GM21786 (cell line): Measurements from ENCODE around the gene SLC19A1.
"Not testable (repeated sequence)": the region's sequence is repeated elsewhere in the genome, so short reads cannot be mapped to it uniquely, and the experiment has no call there.

Source experiments
- ATAC-seq: cut with Tn5 transposase; IDR thresholded peaks from one replicate; pipeline ENCODE4 v1.9.1; 2021; ENCODE audit not compliant: unreplicated experiment

The SLC19A1 gene

DNA sequence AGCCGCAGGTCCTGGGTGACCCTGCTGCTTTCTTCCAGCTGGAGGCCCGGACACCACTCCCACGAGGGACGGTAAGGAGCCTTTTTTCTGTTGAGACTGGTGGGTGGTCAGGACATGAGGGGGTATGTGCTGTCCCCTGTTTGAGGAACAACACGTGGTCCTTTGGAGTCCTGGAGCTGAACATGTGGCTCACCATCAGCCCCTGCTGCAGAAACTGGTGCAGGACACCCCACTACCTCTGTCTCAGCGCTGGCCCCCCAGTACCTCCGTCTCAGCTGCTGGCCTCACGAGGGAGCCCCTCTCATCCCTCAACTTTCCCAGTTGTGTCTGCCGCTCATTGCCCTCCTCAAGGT, 34.7 kb downstream of the SLC19A1 start:
- no peak for ATAC-seq

DNA sequence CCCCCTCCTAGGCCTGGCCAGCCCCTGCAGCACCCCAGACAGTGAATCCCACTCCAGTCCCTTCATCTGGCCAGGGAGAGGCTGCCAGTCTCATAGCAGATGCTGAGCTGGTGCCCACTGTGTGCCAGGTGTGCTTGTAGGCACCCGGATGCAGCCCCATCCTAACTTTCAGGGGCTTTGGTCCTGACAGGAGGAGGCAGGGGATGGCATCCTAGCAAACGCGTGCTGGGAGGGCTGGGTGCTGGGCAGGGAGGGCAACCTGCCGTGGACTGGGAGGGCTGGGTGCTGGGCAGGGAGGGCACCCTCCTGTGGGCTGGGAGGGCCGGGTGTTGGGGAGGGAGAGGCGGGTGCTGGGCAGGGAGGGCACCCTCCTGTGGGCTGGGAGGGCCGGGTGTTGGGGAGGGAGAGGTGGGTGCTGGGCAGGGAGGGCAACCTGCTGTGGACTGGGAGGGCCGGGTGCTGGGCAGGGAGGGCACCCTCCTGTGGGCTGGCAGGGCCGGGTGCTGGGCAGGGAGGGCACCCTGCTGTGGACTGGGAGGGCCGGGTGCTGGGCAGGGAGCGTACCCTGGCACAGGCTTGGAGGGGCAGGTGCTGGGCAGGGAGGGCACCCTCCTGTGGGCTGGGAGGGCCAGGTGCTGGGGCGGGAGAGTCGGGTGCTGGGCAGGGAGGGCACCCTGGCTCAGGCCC, 35.3 kb downstream of the SLC19A1 start:
- no peak for ATAC-seq

DNA sequence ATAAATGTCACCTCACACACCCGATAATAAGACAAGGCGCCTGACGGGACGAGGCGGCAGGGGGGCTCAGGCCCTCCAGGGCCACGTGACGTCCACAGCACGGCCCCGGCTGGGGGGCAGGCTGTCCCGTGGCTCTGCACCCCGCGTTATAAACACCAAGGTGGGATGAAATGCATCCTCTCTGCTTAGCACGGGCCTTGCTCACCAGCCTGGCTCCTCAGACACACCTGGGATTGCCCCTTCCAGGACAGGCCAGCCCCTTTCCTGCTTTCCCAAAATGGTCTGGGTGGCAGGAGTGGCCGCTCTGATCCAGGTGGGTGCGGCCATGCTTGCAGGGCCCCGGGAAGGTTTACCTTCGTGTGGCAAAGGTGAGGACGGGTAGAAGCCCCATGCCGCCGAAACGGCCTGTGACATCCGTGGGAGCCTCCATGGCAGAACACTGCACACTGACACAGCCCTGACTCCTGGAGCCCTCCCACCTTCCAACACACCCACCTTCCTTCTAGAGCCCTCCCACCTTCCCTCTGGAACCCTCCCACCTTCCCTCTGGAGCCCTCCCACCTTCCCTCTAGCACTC, 35.9 kb downstream of the SLC19A1 start:
- no peak for ATAC-seq

DNA sequence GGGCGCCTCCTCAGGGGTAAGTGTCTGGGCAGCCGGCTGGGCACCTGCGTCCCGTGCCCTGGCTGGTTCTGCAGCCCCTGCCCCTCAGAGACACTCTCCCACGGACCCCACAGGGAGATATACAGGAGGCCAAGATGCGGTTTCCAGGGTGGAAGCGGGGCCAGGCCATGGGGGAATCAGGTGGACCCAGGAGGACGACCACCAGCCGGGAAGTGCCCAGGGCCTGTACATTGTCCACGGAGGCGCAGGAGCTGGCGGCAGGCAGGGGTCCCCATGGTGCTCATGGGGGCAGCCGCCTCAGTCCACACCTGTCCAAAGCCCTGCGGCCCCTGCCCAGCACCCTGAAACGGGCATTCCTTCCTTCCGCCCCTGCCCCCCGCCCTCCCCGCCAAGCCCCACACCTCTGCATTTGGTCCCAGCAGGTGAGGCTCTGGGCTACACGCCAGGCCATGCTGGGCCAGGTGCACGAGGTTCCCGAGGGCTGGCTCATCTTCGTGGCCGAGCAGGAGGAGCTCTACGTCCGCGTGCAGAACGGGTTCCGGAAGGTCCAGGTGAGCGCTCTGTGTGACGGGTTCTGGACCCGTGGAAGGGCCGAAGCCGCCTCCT, 36.7 kb downstream of the SLC19A1 start:
- no peak for ATAC-seq

DNA sequence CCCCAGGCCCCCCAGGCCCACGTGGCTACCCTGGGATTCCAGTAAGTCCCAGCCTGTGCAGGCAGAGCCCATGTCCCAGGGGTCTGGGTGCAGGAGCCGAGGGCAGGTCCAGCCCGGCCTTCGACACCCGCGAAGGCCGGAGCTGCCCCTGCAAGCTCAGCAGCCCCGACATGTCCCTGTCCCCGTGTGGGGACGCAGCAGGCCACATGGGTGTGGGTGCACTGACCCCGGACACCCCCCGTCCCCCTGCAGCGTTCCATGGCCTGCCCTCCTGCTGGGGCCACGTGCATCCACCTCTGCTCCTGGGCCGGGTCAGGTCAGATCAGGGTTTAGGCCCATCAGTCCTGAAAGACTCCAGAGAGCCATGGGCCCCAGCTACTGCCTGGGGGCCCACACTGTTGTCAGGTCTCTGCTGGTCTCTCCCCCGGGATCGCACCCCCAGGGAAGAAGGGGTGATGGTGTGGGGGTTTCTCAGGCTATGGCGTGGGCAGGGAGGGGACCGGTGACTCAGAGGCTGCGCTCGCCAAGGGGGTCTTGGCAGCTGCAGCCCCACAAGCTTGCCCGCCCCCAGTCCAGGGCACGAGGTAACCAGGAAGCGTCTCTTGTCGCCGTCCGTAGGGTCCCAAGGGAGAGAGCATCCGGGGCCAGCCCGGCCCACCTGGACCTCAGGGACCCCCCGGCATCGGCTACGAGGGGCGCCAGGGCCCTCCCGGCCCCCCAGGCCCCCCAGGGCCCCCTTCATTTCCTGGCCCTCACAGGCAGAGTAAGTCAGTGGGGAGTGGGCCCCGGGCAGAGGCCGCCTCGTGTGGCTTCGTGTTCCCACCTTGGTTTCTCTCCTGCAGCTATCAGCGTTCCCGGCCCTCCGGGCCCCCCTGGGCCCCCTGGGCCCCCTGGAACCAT, 37.5 kb downstream of the SLC19A1 start:
- ATAC-seq = no peak

DNA sequence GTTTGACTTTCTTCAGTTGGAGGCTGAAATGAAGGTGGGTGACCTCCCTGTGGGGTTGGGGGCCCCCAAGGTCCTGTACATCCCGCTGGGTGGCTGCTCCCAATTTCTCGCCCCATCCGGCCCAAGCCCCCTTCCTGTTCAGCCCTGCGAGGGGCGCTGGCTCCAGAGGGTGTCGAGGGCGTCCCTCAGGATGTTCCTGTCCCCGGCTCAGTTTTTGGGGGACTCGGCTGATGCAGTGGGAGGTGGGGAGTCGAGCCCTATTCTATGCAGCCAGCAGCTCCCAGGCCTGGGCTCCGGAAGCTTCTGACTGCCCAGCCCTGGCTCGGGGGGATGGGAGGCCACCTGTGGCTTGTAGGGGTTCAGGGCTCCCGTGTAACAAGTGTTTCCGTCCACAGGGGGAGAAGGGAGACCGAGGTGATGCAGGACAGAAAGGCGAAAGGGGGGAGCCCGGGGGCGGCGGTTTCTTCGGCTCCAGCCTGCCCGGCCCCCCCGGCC, 38.2 kb downstream of the SLC19A1 start:
- no peak for ATAC-seq

DNA sequence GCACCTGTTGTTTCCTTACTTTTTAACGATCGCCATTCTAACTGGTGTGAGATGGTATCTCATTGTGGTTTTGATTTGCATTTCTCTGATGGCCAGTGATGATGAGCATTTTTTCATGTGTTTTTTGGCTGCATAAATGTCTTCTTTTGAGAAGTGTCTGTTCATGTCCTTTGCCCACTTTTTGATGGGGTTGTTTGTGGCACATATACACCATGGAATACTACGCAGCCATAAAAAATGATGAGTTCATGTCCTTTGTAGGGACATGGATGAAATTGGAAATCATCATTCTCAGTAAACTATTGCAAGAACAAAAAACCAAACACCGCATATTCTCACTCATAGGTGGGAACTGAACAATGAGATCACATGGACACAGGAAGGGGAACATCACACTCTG, 39.0 kb downstream of the SLC19A1 start:
- not testable (repeated sequence) for ATAC-seq

DNA sequence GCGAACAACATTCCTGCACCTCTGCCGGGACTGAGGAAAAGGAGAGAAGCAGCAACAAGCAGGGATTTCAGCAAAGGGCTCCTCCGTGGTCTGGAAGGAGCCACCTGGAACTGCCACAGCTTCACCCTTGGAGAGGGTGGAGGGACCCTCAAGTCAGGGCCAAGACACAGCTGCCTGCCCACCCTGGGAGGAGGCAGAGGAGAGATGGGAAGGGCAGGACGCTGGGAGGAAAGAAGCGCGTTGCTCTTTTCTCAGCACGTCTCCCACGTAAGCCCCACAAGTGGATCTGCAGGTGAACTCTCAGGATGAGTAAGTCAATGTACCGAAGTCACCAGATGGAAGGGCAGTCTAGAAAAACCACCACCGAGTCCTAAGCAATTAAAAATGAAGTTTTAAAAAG, 39.6 kb downstream of the SLC19A1 start:
- ATAC-seq = no peak

DNA sequence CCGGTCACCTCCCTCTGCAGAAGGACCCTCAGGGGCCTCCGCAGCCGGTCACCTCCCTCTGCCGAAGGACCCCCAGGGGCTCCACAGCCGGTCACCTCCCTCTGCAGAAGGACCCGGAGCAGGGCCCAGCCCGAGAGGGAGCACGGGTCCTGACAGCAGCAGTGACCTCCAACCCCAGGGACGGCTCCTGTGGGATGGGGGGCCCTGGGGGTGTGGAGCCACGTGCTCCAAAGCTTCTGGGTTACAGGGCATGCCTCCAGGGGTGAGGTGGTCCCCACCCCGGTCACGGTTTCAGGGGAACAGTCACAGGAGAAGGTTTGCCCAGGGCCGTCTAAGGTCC, 40.3 kb downstream of the SLC19A1 start:
- no peak for ATAC-seq

DNA sequence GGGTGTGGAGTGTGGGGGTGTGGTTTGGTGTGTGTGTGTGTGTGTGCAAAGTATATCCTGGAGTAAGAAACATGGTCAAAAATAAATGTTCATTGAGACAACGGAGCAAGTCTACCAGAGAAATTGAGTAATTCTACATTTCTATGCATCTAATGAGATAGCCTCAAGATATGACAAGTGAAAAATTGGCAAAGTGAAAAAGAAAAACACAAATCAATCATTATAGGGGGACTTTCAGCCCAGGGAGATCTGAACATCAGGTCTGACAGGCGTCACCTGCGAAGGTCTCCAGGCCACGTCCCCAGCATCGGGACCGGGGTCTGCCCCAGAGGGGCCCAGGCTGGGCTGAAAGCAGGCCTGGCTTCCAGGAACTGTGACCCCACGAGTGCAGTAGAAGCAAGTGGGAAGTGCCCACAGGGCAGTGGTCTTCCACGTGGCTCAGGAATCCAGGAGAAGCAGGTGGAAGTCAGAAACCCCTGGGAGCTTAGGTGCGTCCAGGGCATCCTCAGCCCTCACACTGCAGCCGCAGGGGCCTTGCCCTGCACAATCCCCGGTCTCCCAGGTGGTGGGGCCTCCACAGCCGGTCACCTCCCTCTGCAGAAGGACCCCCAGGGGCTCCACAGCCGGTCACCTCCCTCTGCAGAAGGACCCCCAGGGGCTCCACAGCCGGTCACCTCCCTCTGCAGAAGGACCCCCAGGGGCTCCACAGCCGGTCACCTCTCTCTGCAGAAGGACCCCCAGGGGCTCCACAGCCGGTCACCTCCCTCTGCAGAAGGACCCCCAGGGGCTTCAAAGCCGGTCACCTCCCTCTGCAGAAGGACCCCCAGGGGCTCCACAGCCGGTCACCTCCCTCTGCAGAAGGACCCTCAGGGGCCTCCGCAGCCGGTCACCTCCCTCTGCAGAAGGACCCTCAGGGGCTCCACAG, 40.9 kb downstream of the SLC19A1 start:
- ATAC-seq = not testable (repeated sequence)

DNA sequence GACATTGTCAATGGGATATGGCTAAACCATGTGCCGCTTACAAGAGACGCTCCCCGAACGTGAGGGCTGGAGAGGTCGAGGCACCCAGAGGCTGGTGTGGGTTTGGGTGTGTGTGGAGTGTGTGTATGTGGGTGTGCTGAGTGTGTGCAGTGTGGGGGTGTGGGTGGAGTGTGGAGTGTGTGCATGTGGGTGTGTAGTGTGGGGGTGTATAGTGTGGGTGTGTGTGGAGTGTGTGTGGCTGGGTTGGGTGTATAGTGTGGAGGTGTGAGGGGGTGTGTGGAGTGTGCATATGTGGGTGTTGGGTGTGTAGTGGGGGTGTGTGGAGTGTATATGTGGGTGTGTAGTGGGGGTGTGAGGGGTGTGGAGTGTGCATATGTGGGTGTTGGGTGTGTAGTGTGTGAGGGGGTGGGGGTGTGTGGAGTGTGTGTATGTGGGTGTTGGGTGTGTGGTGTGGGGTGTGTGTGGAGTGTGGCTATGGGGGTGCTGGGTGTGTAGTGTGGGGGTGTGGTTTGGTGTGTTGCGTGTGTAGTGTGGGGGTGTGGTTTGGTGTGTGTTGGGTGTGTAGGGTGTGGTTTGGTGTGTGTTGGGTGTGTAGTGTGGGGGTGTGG, 42.2 kb downstream of the SLC19A1 start:
- ATAC-seq = no peak

DNA sequence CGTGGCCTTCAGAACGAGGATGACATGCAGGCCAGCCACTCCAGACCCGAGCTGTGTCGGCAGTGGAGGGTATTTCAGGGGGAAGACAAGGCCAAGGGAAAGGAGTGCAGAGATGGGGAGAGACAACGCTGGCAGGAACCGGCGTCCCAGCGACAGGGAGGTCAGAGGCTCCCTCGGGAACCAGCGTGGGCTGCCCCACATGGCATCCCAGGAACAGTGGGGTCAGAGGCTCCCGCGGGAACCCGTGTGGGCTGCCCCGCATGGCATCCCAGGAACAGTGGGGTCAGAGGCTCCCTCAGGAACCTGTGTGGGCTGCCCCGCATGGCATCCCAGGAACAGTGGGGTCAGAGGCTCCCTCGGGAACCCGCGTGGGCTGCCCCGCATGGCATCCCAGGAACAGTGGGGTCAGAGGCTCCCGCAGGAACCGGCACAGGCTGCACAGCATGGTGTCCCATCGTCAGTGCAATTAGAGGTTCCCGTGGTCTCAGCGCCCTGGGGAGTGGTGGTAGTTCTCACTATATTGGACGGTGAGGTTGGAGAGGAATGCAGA, 43.0 kb downstream of the SLC19A1 start:
- no peak for ATAC-seq

DNA sequence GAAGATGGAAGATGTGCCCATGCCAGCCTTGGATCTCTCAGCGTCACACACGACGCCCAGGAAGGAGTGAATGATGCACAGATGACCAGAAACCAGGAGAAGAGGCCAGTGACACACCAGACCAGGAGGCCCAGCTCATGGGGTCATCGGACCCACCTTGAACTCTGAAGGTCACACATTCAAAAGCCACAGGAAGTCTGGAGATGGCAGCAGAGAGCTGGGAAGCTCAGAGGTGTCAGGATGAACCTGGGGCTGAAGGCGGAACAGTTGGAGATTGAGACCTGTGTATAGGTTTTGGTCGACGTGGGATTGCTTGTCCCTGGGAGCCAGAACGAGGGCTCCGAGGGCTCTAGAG, 43.6 kb downstream of the SLC19A1 start:
- no peak for ATAC-seq

DNA sequence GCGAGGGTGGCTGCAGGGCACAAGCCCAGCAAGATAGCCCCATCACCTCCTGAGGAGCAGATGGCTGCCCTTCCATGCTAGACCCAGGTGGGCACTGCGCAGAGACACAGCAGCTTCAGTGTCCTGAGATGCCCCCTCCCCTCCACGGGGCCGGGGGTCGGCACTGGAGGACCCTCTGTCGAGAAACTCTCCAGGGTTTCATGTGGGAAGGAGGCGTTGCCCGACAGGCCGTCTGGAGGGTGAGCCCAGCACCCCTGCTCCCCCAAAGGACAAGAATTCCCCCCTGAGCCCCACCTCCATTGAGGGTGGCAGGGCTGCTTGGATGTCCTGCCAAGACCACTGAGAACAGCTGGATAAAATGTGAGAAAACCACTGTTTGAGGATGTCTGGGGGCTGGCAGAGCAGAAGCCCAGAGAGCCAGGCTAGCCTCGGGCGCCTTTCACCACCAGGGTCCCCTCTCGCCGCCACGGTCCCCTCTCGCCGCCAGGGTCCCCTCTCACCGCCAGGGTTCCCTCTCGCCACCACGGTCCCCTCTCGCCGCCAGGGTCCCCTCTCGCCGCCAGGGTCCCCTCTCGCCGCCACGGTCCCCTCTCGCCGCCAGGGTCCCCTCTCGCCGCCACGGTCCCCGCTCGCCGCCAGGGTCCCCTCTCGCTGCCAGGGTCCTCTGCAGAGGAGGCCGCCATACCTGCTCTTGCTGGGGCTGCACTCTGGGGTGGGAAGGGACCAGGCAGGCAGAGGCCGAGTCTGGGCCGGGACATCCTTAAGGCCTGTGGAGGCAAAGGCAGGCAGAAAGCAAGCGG, 44.2 kb downstream of the SLC19A1 start:
- no peak for ATAC-seq

DNA sequence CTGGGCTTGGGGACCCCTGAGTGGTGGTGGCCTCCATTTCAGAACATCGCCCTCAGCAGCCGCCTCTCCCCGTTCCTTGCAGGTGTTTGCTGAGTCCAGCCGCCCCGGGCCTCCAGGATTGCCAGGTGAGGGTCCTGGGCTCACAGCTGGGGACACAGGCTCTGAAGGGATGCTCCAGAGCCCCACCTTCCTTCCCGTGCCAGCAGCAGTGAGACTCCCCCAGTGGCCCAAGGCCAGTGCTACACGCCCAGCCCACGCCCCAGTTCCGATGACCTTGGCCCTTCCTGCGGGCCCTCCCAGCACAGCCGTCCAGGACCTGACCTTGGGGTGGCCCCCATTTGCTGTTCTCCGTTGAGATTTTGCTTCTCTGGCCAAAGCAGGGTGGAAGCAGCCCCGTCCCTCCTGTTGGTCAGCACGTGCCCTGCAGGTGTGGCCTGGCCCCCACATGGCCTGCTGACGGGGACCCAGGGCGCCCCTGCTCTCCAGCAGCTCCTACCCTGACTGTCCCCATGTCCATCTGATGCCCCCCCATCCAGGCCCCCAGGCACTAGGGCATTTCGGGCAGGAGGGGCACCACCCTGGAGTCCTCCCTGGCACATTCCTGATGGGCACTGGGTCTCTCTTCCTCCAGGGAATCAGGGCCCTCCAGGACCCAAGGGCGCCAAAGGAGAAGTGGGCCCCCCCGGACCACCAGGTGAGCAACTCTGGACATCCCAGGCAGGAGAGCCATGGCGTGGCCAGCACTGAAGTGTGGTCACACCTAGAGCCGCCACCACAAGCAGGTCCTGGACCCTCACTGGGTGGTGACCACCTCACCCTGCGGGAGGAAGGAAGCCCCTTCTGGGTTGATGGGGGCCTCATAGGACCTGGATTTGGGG, 45.0 kb downstream of the SLC19A1 start:
- no peak for ATAC-seq

DNA sequence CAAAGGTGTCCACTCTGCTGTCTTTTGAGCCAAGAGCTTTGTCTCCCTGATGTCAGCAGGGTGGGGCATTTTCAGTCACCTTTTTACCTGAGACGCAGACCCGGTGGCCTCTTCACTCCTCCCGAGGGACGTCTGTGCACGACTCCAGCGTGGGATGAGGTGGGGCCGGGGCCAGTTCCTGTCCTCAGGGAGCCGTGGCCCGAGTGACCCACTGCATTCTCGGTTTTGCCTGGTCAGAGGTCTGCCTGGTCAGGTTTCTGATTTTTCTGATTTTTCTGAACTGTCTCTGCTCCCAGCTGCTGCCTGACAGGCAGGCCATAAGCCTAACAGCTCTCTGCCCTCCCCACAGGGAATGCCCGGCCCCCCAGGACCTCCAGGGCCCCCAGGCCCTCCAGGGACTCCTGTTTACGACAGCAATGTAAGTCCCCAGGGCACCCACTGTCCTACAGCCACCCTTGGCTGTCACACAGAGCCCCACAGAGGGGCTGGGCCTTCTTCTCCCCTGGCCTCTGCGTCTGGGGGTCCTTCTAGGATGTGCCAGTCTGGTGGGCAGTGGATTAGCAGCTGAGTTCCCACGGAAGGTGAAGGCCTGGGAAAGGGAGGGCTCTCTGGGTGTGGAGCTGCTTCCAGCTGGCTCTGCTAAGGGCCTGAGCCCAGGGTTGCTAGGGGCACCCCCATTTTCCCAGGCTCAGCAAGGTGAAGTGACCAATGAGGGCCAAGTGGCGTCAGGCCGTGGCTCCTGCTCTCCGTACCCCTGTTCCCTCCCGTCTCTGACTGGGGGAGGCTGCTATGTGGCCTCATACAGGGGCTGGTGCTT, 45.9 kb downstream of the SLC19A1 start:
- no peak for ATAC-seq
